ENCODE measurements around the gene TMEM244.

- TF ChIP-seq CTCF (IDR thresholded peaks at IDR 0.05) (no peak), POLR2AphosphoS5 (IDR thresholded peaks at IDR 0.05) (no peak)
These were observed 47.7 kb upstream of the TMEM244 start for GRCh38 chr6:129908858-129909257.

Data from stomach (tissue), 4 donors.